OCI-LY3 (cell line): ENCODE data around the gene CD200R1L.

ENCODE experiments used
- CTCF ChIP-seq: fragments of 200-600, 300-600 bp; sonication (generic); IDR thresholded peaks from 2 replicates; pipeline ENCODE4 v1.5.1; 2014; ENCODE audit warnings: antibody characterized with exemption, low read length, low read depth
- EZH2phosphoT487 ChIP-seq: fragments of 200-600 bp; shearing (Covaris generic); IDR thresholded peaks from 2 replicates; pipeline ENCODE4 v1.6.1; 2018; ENCODE audit warnings: antibody characterized with exemption, mixed run types, low read depth

- TF ChIP-seq CTCF (no peak), EZH2phosphoT487 (no peak)
These were observed 892 bp downstream of the CD200R1L start for GRCh38 chr3:112845772-112846171.
